Measurements from ENCODE around the gene ARX.

The ARX gene

DNA sequence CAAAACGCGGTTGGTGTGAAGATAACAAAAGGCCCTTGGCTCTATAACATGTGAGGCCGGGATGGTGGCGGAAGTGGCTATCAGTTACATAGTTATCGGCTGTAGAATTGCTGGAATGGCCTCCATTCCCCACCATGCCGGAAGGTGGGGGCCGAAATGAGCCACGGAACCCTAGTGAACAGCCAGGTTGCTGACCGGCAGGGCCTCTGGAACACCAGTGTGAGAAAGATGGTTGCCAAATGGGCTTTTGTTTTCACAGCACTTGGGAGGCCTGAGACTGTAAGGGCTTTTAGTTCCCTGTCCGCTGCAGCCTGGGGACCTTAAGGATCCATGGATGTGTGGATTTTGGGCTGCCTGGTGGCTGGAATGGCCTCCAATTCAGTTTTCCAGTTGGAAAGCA, 23.3 kb upstream of the ARX start:
- H3K27ac ChIP-seq: no peak overlapping the region
- TF ChIP-seq, protein P1, sequence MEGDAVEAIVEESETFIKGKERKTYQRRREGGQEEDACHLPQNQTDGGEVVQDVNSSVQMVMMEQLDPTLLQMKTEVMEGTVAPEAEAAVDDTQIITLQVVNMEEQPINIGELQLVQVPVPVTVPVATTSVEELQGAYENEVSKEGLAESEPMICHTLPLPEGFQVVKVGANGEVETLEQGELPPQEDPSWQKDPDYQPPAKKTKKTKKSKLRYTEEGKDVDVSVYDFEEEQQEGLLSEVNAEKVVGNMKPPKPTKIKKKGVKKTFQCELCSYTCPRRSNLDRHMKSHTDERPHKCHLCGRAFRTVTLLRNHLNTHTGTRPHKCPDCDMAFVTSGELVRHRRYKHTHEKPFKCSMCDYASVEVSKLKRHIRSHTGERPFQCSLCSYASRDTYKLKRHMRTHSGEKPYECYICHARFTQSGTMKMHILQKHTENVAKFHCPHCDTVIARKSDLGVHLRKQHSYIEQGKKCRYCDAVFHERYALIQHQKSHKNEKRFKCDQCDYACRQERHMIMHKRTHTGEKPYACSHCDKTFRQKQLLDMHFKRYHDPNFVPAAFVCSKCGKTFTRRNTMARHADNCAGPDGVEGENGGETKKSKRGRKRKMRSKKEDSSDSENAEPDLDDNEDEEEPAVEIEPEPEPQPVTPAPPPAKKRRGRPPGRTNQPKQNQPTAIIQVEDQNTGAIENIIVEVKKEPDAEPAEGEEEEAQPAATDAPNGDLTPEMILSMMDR (conservative IDR thresholded peaks at IDR 0.05): no peak

DNA sequence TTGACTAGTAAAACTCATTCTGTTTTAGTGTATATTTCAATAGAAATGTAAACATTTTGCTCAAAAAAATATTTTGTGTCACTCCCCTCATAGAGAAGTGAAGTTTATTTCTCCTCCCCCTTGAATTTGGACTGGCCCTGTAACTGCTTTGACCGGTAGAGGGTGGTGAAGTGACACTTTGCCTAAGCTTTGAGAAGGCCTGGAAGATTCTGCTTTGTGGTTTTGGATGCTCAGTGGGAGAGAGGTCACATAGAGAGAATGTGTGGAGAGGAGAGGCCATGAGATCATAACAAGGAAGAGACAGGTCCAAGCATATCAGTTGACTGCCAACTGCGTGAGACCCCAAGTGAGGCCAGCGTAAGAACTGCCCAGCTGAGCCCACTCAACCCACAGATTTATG, 19.1 kb upstream of the ARX start:
- TF ChIP-seq, protein P1 (conservative IDR thresholded peaks at IDR 0.05): no peak
- H3K27ac ChIP-seq: no peak overlapping the region

DNA sequence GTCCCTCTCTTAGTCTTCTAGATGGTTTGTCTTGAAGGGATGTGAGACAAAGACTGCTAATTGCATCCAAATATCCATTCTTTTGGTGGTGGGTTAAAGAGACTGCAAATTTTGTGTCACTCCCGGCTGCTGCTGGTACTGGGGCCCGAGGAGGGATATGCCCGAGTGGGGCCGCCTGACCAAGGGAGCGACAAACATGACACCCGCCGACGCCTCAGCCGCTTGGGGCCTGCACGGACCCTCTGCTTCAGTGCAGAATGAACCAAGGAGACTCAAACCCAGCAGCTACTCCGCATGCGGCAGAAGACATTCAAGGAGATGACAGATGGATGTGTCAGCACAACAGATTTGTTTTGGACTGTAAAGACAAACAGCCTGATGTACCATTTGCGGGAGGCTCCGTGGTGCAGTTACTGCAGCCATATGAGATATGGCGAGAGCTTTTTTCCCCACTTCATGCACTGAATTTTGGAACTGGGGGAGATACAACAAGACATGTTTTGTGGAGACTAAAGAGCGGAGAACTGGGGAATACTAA, 13.6 kb upstream of the ARX start:
- no peak overlapping the region for H3K27ac ChIP-seq
- TF ChIP-seq, protein P1 (conservative IDR thresholded peaks at IDR 0.05): no peak

DNA sequence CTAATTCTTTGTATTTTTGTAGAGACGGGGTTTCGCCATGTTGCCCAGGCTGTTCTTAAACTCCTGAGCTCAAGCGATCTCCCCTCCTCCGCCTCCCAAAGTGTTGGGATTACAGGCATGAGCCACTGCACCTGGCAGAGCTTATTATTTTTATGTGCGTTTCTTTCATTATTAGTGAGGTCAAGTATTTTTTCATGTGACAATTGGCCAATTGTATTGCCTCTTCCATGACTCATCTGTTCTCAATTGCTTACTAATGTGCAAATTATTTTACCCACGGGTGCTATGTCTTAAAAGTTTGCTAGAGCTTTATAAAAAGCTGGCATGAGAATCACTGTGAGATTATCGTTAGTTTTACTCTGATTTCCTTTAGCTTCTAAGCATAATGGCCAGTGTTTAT, 13.0 kb upstream of the ARX start:
- TF ChIP-seq, protein P1 (conservative IDR thresholded peaks at IDR 0.05): no peak
- no peak overlapping the region for H3K27ac ChIP-seq

DNA sequence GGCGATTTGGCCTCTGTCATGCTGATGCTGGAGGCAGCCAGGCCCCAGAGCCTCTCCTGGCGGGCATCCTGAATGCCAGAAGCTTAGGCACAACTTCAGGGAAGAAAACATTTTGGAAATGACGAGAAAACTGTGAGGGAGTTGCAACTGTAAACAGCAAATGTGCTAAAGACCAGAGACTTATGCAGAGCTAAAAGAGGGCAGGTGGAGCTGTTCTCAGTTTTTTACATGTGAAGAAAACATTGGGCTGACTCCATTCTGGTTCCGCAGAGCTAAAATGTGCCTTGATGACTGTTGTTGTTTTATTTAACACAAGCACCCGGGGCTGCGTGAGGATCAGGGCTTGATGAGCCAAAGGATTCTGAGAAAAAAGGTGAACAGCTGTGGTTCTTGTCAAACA, 10.8 kb upstream of the ARX start:
- H3K27ac ChIP-seq: no peak overlapping the region
- TF ChIP-seq, protein P1 (conservative IDR thresholded peaks at IDR 0.05): no peak

DNA sequence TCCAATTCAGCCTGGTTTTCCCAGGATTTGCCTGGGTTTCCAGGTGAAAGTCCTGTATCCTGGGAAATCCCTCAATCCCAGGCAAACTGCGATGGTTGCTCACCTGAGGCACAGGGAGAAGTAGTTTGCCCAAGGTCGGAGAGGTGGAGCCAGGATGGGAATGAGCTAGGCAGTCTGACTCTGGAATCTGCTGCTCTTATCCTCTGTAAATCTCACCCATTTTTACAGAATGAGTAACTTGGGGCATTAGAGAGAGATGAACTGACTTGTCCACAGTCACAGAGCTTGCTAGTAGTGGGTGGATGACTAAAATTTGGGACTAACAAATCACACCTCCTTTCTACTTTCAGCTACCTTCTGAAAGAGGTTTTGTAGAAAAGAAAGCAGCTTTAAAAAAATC, 9.8 kb upstream of the ARX start:
- H3K27ac ChIP-seq: no peak overlapping the region
- TF ChIP-seq, protein P1 (conservative IDR thresholded peaks at IDR 0.05): no peak

DNA sequence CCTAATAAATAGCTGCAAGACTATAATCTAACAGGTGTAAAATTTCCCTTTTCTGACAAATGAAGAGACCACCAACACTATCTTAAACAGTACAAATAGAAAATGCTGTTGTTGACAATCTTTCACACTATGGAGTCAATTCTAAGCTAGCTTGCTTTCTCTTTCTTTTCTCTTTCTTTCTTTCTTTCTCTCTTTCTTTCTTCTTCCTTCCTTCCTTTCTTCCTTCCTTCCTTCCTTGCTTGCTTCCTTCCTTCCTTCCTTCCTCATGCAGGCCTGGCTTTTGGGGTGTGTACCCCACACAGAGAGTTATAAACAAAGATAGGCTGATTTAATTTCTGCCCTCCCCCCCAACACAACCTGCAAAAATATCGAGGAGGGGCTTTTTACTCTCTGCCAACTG, 8.1 kb upstream of the ARX start:
- no peak overlapping the region for H3K27ac ChIP-seq
- TF ChIP-seq, protein P1 (conservative IDR thresholded peaks at IDR 0.05): no peak
